ENCODE results near the gene CENPT. TPM values are rescaled to one million over a fixed set of nuclear protein-coding genes. Genes with fewer than 3 reads are reported as not detected.

CENPT gene
- total and polyA plus RNA-seq, 2 of the 13 experiments (the other 11 are each of a cell fraction or from before 2014, with no cell fraction given), result 40.9 to 43.3 TPM

- no peak for TF ChIP-seq ZNF614 (CRISPR knock-in tag; IDR thresholded peaks at IDR 0.05; ENCODE audit: borderline replicate concordance)
- peak; percentile 76 for TF ChIP-seq ZEB1 (IDR thresholded peaks at IDR 0.05; ENCODE audit: insufficient replicate concordance, low read depth)
- TF ChIP-seq BRD4 (CRISPR knock-in tag; IDR thresholded peaks at IDR 0.05), result 0 out of 2 replicates have a peak, but pooled peaks have one; percentile 1
- 0 out of 2 replicates have a peak, but pooled peaks have one; percentile 40 for TF ChIP-seq CENPT (CRISPR knock-in tag; IDR thresholded peaks at IDR 0.05; ENCODE audit: low read depth)
- TF ChIP-seq, protein P1, sequence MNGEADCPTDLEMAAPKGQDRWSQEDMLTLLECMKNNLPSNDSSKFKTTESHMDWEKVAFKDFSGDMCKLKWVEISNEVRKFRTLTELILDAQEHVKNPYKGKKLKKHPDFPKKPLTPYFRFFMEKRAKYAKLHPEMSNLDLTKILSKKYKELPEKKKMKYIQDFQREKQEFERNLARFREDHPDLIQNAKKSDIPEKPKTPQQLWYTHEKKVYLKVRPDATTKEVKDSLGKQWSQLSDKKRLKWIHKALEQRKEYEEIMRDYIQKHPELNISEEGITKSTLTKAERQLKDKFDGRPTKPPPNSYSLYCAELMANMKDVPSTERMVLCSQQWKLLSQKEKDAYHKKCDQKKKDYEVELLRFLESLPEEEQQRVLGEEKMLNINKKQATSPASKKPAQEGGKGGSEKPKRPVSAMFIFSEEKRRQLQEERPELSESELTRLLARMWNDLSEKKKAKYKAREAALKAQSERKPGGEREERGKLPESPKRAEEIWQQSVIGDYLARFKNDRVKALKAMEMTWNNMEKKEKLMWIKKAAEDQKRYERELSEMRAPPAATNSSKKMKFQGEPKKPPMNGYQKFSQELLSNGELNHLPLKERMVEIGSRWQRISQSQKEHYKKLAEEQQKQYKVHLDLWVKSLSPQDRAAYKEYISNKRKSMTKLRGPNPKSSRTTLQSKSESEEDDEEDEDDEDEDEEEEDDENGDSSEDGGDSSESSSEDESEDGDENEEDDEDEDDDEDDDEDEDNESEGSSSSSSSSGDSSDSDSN (CRISPR knock-in tag; IDR thresholded peaks at IDR 0.05), result no peak
- TF ChIP-seq MTF1 (CRISPR knock-in tag; IDR thresholded peaks at IDR 0.05), result no peak
- TF ChIP-seq CCDC6 (CRISPR knock-in tag; IDR thresholded peaks at IDR 0.05), result 0 out of 2 replicates have a peak, but pooled peaks have one; percentile 6
- TF ChIP-seq SALL1 (CRISPR knock-in tag; IDR thresholded peaks at IDR 0.05), result no peak
- peak; percentile 78; the same call in 1 of the 2 replicates for TF ChIP-seq ZNF605 (CRISPR knock-in tag; IDR thresholded peaks at IDR 0.05)
- TF ChIP-seq, protein P2, sequence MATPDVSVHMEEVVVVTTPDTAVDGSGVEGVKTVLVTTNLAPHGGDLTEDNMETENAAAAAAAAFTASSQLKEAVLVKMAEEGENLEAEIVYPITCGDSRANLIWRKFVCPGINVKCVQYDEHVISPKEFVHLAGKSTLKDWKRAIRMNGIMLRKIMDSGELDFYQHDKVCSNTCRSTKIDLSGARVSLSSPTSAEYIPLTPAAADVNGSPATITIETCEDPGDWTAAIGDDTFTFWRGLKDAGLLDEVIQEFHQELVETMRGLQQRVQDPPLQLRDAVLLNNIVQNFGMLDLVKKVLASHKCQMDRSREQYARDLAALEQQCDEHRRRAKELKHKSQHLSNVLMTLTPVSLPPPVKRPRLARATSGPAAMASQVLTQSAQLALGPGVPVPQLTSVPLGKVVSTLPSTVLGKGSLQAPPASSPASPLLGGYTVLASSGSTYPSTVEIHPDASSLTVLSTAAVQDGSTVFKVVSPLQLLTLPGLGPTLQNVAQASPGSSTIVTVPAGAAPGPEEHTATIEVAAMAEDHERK (CRISPR knock-in tag; IDR thresholded peaks at IDR 0.05; ENCODE audit: low read depth), result no peak
- TF ChIP-seq, protein P3, sequence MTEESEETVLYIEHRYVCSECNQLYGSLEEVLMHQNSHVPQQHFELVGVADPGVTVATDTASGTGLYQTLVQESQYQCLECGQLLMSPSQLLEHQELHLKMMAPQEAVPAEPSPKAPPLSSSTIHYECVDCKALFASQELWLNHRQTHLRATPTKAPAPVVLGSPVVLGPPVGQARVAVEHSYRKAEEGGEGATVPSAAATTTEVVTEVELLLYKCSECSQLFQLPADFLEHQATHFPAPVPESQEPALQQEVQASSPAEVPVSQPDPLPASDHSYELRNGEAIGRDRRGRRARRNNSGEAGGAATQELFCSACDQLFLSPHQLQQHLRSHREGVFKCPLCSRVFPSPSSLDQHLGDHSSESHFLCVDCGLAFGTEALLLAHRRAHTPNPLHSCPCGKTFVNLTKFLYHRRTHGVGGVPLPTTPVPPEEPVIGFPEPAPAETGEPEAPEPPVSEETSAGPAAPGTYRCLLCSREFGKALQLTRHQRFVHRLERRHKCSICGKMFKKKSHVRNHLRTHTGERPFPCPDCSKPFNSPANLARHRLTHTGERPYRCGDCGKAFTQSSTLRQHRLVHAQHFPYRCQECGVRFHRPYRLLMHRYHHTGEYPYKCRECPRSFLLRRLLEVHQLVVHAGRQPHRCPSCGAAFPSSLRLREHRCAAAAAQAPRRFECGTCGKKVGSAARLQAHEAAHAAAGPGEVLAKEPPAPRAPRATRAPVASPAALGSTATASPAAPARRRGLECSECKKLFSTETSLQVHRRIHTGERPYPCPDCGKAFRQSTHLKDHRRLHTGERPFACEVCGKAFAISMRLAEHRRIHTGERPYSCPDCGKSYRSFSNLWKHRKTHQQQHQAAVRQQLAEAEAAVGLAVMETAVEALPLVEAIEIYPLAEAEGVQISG (CRISPR knock-in tag; IDR thresholded peaks at IDR 0.05), result no peak
- TF ChIP-seq ZZZ3 (CRISPR knock-in tag; IDR thresholded peaks at IDR 0.05; ENCODE audit: borderline replicate concordance), result no peak
- no peak for TF ChIP-seq KDM3A (CRISPR knock-in tag; IDR thresholded peaks at IDR 0.05; ENCODE audit: low read depth)
- TF ChIP-seq HOXA3 (CRISPR knock-in tag; IDR thresholded peaks at IDR 0.05), result no peak
- TF ChIP-seq ATF6 (CRISPR knock-in tag; conservative IDR thresholded peaks at IDR 0.05), result no peak
- TF ChIP-seq FLYWCH1 (CRISPR knock-in tag; IDR thresholded peaks at IDR 0.05), result no peak
- TF ChIP-seq, protein P4, sequence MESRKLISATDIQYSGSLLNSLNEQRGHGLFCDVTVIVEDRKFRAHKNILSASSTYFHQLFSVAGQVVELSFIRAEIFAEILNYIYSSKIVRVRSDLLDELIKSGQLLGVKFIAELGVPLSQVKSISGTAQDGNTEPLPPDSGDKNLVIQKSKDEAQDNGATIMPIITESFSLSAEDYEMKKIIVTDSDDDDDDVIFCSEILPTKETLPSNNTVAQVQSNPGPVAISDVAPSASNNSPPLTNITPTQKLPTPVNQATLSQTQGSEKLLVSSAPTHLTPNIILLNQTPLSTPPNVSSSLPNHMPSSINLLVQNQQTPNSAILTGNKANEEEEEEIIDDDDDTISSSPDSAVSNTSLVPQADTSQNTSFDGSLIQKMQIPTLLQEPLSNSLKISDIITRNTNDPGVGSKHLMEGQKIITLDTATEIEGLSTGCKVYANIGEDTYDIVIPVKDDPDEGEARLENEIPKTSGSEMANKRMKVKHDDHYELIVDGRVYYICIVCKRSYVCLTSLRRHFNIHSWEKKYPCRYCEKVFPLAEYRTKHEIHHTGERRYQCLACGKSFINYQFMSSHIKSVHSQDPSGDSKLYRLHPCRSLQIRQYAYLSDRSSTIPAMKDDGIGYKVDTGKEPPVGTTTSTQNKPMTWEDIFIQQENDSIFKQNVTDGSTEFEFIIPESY (CRISPR knock-in tag; IDR thresholded peaks at IDR 0.05), result no peak
- no peak for TF ChIP-seq FOXJ3 (CRISPR knock-in tag; IDR thresholded peaks at IDR 0.05; ENCODE audit: borderline replicate concordance)
Measured at GRCh38 chr16:67841198-67841815, 6.2 kb downstream of the CENPT start (continued).
